Measurements from ENCODE around the gene MFAP5. TPM values are rescaled to one million over a fixed set of nuclear protein-coding genes. Genes with fewer than 3 reads are reported as not detected.
A peak's percentile ranks its signal among the peaks of the same experiment; 100 is the strongest.
"Not testable (repeated sequence)": the region's sequence is repeated elsewhere in the genome, so short reads cannot be mapped to it uniquely, and the experiment has no call there.

The MFAP5 gene
- polyA plus RNA-seq, 1 donor from 2014 or later: not detected

GRCh38 chr12:8629486-8630033 is 33.1 kb downstream of the MFAP5 start:
- H3K9me3 Mint-ChIP-seq: peaks cover 0 to 2% (median 2%) of the 10 kb centered on the region in 3 donors
- H3K4me1 Mint-ChIP-seq: peaks cover 6 to 10% (median 10%) of the 10 kb centered on the region in 3 donors
- no peaks in the 10 kb centered on the region for H3K27me3 Mint-ChIP-seq
- H3K36me3 Mint-ChIP-seq: peaks cover 1% of the 10 kb centered on the region
- H3K27ac Mint-ChIP-seq: no peak overlapping the region
- H3K4me3 Mint-ChIP-seq: peak overlapping the region in 1 of 4 donors; percentile 17

- peaks cover 1% of the 10 kb centered on the region for H3K36me3 Mint-ChIP-seq
- H3K4me1 Mint-ChIP-seq: peaks cover 6 to 10% (median 10%) of the 10 kb centered on the region in 3 donors
- no peak overlapping the region for H3K4me3 Mint-ChIP-seq
- H3K27me3 Mint-ChIP-seq: no peaks in the 10 kb centered on the region
- peaks cover 0 to 2% (median 0%) of the 10 kb centered on the region in 3 donors for H3K9me3 Mint-ChIP-seq
- peak overlapping the region in 1 of 3 donors; percentile 9 for H3K27ac Mint-ChIP-seq
Measured at GRCh38 chr12:8628731-8629130, 33.9 kb downstream of the MFAP5 start.

GRCh38 chr12:8624750-8625149 is 37.9 kb downstream of the MFAP5 start:
- not testable (repeated sequence) for H3K4me3 Mint-ChIP-seq, H3K36me3 Mint-ChIP-seq, H3K4me1 Mint-ChIP-seq, H3K27me3 Mint-ChIP-seq, H3K9me3 Mint-ChIP-seq
- peak overlapping the region in 1 of 3 donors; percentile 63 for H3K27ac Mint-ChIP-seq

- Mint-ChIP-seq H3K27ac (no peak overlapping the region), H3K9me3 (peaks cover 0 to 2% (median 0%) of the 10 kb centered on the region in 3 donors), H3K27me3 (no peaks in the 10 kb centered on the region), H3K36me3 (peaks cover 1% of the 10 kb centered on the region), H3K4me1 (peaks cover 3 to 7% (median 7%) of the 10 kb centered on the region in 3 donors), H3K4me3 (no peak overlapping the region)
Measured at GRCh38 chr12:8622646-8623045, 40.0 kb downstream of the MFAP5 start.

DNA sequence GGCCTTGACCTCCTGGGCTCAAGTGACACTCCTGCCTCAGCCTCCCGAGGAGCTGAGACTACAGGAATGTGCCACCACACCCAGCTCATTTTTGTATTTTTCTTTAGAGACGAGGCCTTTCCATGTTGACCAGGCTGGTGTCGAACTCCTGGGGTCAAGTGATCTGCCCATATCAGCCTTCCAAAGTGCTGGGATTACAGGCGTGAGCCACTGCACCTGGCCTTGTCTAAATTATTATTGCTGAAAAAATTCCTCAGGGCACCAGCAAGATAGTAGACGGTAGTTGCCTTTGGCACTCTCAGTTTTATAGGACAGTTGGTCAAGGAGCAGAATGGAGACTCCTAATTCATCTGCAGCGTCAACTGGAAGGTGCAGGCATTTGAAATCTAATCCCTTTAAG is 47.4 kb downstream of the MFAP5 start:
- Mint-ChIP-seq H3K4me3 (no peak overlapping the region), H3K9me3 (peaks cover 0 to 2% (median 0%) of the 10 kb centered on the region in 3 donors), H3K36me3 (no peaks in the 10 kb centered on the region), H3K4me1 (peaks cover 13 to 26% (median 24%) of the 10 kb centered on the region in 3 donors), H3K27ac (peak overlapping the region in 1 of 3 donors; percentile 66), H3K27me3 (no peaks in the 10 kb centered on the region)

GRCh38 chr12:8613881-8614280 is 48.7 kb downstream of the MFAP5 start:
- H3K27ac Mint-ChIP-seq: peak overlapping the region in 1 of 3 donors; percentile 80
- peaks cover 20 to 31% (median 27%) of the 10 kb centered on the region in 3 donors for H3K4me1 Mint-ChIP-seq
- H3K36me3 Mint-ChIP-seq, H3K4me3 Mint-ChIP-seq, H3K27me3 Mint-ChIP-seq, H3K9me3 Mint-ChIP-seq: not testable (repeated sequence)

DNA sequence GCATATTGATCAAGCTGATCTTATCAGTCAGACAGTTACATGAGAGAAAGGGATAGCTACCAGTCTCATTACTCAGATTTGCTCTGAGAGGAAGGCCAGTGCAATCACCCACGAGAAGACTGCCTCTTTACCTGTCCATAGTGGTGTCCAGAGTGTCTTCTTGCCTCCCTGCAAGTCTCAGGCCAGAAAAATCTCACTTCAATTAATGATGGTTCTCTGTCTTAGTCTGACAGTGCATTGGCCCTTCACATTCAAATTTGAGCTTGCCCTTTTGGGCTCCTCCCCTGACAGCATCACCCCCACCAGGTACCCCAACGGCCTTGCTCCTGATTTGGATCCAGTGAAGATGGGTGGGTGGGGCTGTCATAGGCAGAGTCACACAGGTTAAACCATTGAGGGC is 50.0 kb downstream of the MFAP5 start, which contains the start of gene AICDA:
TSS of gene AICDA (minus strand) at position 231 of the 400 bp plus-strand sequence. CDS start at position 139, 92 bp downstream.
- H3K36me3 Mint-ChIP-seq: no peaks in the 10 kb centered on the region
- H3K4me3 Mint-ChIP-seq: peak within 1 kb of the TSS in 2 of 4 donors; percentile 44 to 58
- peaks cover 0 to 2% (median 0%) of the 10 kb centered on the region in 3 donors for H3K9me3 Mint-ChIP-seq
- peak within 1 kb of the TSS in 1 of 3 donors; percentile 80 for H3K27ac Mint-ChIP-seq
- H3K4me1 Mint-ChIP-seq: peaks cover 23 to 34% (median 30%) of the 10 kb centered on the region in 3 donors
- no peaks in the 10 kb centered on the region for H3K27me3 Mint-ChIP-seq

DNA sequence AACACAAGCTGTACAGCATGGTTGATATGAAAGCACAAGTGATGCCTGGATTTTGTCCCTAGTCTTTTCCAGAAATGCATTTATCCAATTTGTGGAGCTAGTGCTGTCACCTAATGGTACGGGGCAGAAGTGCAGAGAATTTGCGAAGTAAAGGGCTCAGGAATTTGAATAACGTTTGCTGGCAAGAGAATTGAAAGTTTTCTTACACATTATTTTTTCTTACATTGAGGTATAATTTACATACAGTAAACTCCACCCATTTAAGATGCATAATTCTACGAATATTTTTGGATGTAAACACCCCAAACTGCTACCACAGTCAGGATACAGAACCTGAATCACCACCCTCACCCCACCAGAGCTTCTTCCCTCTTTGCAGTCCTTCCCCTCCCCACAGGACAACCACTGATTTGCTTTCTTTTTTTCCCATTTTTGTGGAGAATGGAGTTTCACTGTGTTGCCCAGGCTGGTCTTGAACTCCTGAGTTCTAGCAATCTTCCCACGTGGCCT is 53.5 kb downstream of the MFAP5 start:
- peaks cover 0 to 2% (median 0%) of the 10 kb centered on the region in 3 donors for H3K9me3 Mint-ChIP-seq
- peaks cover 2% of the 10 kb centered on the region for H3K27me3 Mint-ChIP-seq
- H3K4me1 Mint-ChIP-seq: peaks cover 23 to 43% (median 37%) of the 10 kb centered on the region in 3 donors
- H3K27ac Mint-ChIP-seq: no peak overlapping the region
- H3K4me3 Mint-ChIP-seq: peak overlapping the region; percentile 65 to 96 (median 84)
- peaks cover 2% of the 10 kb centered on the region for H3K36me3 Mint-ChIP-seq

GRCh38 chr12:8606890-8607289 is 55.7 kb downstream of the MFAP5 start:
- H3K36me3 Mint-ChIP-seq: peaks cover 2% of the 10 kb centered on the region
- peaks cover 3% of the 10 kb centered on the region for H3K27me3 Mint-ChIP-seq
- no peaks in the 10 kb centered on the region for H3K9me3 Mint-ChIP-seq
- H3K27ac Mint-ChIP-seq: no peak overlapping the region
- H3K4me3 Mint-ChIP-seq: no peak overlapping the region
- peaks cover 15 to 41% (median 40%) of the 10 kb centered on the region in 3 donors for H3K4me1 Mint-ChIP-seq

DNA sequence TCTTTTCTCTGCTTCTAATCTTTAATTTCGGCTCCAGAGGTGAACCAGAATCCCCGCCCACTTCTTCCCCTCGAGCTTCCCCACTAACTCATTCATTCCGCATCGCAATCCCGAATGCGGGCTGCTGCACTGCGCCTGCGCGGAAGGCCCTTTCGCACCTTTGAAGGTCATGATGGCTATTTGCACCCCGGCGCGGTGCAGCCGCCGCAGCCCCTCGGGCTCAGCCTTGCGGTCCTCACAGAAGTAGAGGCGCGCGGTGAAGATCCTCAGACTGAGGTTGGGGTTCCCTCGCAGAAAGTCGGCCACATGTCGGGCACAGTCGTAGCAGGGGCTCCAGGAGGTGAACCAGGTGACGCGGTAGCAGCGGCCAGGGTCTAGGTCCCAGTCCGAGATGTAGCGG is 57.6 kb downstream of the MFAP5 start:
- peaks cover 6% of the 10 kb centered on the region for H3K27me3 Mint-ChIP-seq
- no peak overlapping the region for H3K27ac Mint-ChIP-seq
- no peaks in the 10 kb centered on the region for H3K9me3 Mint-ChIP-seq
- H3K4me1 Mint-ChIP-seq: peaks cover 11 to 30% (median 29%) of the 10 kb centered on the region in 3 donors
- peak overlapping the region in 1 of 4 donors; percentile 64 for H3K4me3 Mint-ChIP-seq
- peaks cover 4% of the 10 kb centered on the region for H3K36me3 Mint-ChIP-seq

DNA sequence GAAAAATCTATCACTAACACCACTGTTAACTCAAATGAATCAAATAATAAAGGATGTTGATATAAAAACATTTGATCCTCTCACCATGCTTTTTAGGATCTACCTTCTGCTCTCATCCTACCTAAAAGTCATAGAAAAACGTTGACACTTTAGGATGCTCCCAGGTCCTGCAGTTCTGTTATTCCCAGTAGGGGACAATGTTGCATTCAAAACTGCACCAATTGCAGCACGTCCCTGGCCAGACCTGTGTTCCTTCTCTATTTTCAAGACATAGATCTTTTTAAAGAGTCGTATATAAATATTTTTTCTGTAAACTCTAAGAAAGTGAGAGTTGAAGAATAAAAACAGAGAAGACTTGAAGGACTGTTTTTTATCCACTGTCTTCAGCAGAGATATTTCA is 58.8 kb downstream of the MFAP5 start:
- Mint-ChIP-seq H3K9me3 (no peaks in the 10 kb centered on the region), H3K4me1 (peaks cover 4 to 23% (median 19%) of the 10 kb centered on the region in 3 donors), H3K27me3 (peaks cover 6% of the 10 kb centered on the region), H3K27ac (no peak overlapping the region), H3K36me3 (peaks cover 4% of the 10 kb centered on the region), H3K4me3 (no peak overlapping the region)

DNA sequence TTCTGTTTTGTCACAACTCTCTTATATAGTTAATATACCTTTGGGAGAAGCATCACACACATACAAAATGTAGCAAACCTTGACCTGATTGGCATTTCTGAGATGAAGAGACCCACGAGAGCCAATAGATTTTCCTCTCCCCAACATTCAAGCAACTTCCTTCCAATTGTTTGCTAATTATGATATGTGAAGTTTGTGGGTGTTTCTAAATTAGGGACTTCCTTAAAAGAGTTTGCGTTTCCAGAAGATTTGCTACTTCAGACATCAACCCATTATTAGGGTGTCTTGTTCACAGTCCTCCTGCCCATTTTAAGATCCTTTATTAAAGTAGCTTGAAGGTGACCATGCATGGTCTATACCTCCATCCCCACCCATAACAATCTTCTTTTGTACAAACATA is 59.3 kb downstream of the MFAP5 start:
- Mint-ChIP-seq H3K4me3 (peak overlapping the region in 1 of 4 donors; percentile 28), H3K36me3 (peaks cover 4% of the 10 kb centered on the region), H3K27ac (no peak overlapping the region), H3K9me3 (no peaks in the 10 kb centered on the region), H3K27me3 (peaks cover 6% of the 10 kb centered on the region), H3K4me1 (peaks cover 1 to 20% (median 16%) of the 10 kb centered on the region in 3 donors)

GRCh38 chr12:8596561-8596960 is 66.1 kb downstream of the MFAP5 start:
- peaks cover 0 to 2% (median 1%) of the 10 kb centered on the region in 3 donors for H3K4me1 Mint-ChIP-seq
- peaks cover 3% of the 10 kb centered on the region for H3K36me3 Mint-ChIP-seq
- peaks cover 0 to 1% (median 0%) of the 10 kb centered on the region in 3 donors for H3K9me3 Mint-ChIP-seq
- H3K27me3 Mint-ChIP-seq: peaks cover 2% of the 10 kb centered on the region
- H3K27ac Mint-ChIP-seq: no peak overlapping the region
- H3K4me3 Mint-ChIP-seq: no peak overlapping the region
